ENCODE results near the gene RPSA.

- no peak for TF ChIP-seq POLR2A (IDR thresholded peaks at IDR 0.05; ENCODE audit: low read length)
- TF ChIP-seq GATA1 (IDR thresholded peaks at IDR 0.05; ENCODE audit: low read depth, low read length) = no peak
Observed at GRCh38 chr3:39378088-39378487, 28.4 kb upstream of the RPSA start.

Data from erythroblast (primary cell).